Measurements from ENCODE around the gene CLEC4F. TPM values are rescaled to one million over a fixed set of nuclear protein-coding genes. Genes with fewer than 3 reads are reported as not detected.

Gene CLEC4F
- total RNA-seq, 1 experiment from 2014 or later: not detected

GRCh38 chr2:70771446-70771845, 49.0 kb downstream of the CLEC4F start:
- no peak overlapping the region for H3K4me3 Mint-ChIP-seq
- H3K4me1 Mint-ChIP-seq: peaks cover 22% of the 10 kb centered on the region
- TF ChIP-seq PRDM15 (CRISPR knock-in tag; IDR thresholded peaks at IDR 0.05) (no peak), NR3C1 (CRISPR knock-in tag; conservative IDR thresholded peaks at IDR 0.05; ENCODE audit: low read depth) (no peak), OVOL2 (CRISPR knock-in tag; IDR thresholded peaks at IDR 0.05; ENCODE audit: borderline replicate concordance) (no peak), ZNF396 (CRISPR knock-in tag; IDR thresholded peaks at IDR 0.05; ENCODE audit: borderline replicate concordance) (no peak), GTF2I (CRISPR knock-in tag; conservative IDR thresholded peaks at IDR 0.05) (no peak), E2F4 (CRISPR knock-in tag; IDR thresholded peaks at IDR 0.05; ENCODE audit: borderline replicate concordance, low read depth) (no peak), GABPB1 (CRISPR knock-in tag; IDR thresholded peaks at IDR 0.05) (no peak), FOXP4 (CRISPR knock-in tag; IDR thresholded peaks at IDR 0.05) (no peak), E2F5 (CRISPR knock-in tag; IDR thresholded peaks at IDR 0.05) (no peak), RELA (CRISPR knock-in tag; IDR thresholded peaks at IDR 0.05; ENCODE audit: borderline replicate concordance) (no peak), ZNF121 (CRISPR knock-in tag; IDR thresholded peaks at IDR 0.05) (no peak), PREB (CRISPR knock-in tag; IDR thresholded peaks at IDR 0.05; ENCODE audit: borderline replicate concordance) (no peak), ELF4 (CRISPR knock-in tag; IDR thresholded peaks at IDR 0.05; ENCODE audit: low read depth) (no peak), IRF2 (CRISPR knock-in tag; IDR thresholded peaks at IDR 0.05; ENCODE audit: borderline replicate concordance, low read depth) (no peak), SMAD3 (CRISPR knock-in tag; IDR thresholded peaks at IDR 0.05; ENCODE audit: borderline replicate concordance) (no peak), AFF4 (CRISPR knock-in tag; IDR thresholded peaks at IDR 0.05; ENCODE audit: borderline replicate concordance) (no peak), CREM (CRISPR knock-in tag; IDR thresholded peaks at IDR 0.05) (no peak), SMAD4 (CRISPR knock-in tag; IDR thresholded peaks at IDR 0.05) (no peak)
- H3K9me3 Mint-ChIP-seq: no peaks in the 10 kb centered on the region
- no peak overlapping the region for H3K27ac Mint-ChIP-seq
- peaks cover 29% of the 10 kb centered on the region for H3K27me3 Mint-ChIP-seq (ENCODE audit: low read depth)
- no peaks in the 10 kb centered on the region for H3K36me3 Mint-ChIP-seq
- DNase-seq (ENCODE audit: low spot score) (no peak), ATAC-seq (no peak)
- ChIA-PET CTCF (no interaction called here), POLR2A (no interaction called here)

All from WTC11 (cell line).